ENCODE measurements around the gene APOBEC3G. TPM values are rescaled to one million over a fixed set of nuclear protein-coding genes. Genes with fewer than 3 reads are reported as not detected.

APOBEC3G gene
- total RNA-seq, 4 donors from 2014 or later, result 0.45 to 5.2 (median 1.5) TPM

- Histone ChIP-seq H3K4me1 (no peaks in the 10 kb centered on the region), H3K36me3 (no peaks in the 10 kb centered on the region), H3K27me3 (peaks cover 3% of the 10 kb centered on the region), H3K4me3 (no peak overlapping the region), H3K9me3 (no peaks in the 10 kb centered on the region), H3K27ac (no peak overlapping the region)
- no peak for DNase-seq (ENCODE audit: low spot score in 2 of 2)
- 88% methylated on average over 9 of the region's 9 CpGs for WGBS
- TF ChIP-seq CTCF (IDR thresholded peaks at IDR 0.05) (no peak), POLR2AphosphoS5 (IDR thresholded peaks at IDR 0.05) (no peak), POLR2A (IDR thresholded peaks at IDR 0.05) (no peak), EP300 (IDR thresholded peaks at IDR 0.05) (no peak)
These were observed 32.3 kb downstream of the APOBEC3G start for GRCh38 chr22:39109361-39109760.

GRCh38 chr22:39110631-39111561 lies 33.8 kb downstream of the APOBEC3G start:
- no peak overlapping the region for H3K27ac ChIP-seq
- WGBS, result 69% methylated on average over 15 of the region's 15 CpGs
- H3K36me3 ChIP-seq, result no peaks in the 10 kb centered on the region
- no peaks in the 10 kb centered on the region for H3K9me3 ChIP-seq
- no peak for DNase-seq (ENCODE audit: low spot score in 2 of 2)
- H3K4me1 ChIP-seq, result no peaks in the 10 kb centered on the region
- TF ChIP-seq CTCF (IDR thresholded peaks at IDR 0.05) (no peak), EP300 (IDR thresholded peaks at IDR 0.05) (no peak), POLR2A (IDR thresholded peaks at IDR 0.05) (no peak), POLR2AphosphoS5 (IDR thresholded peaks at IDR 0.05) (no peak)
- no peak overlapping the region for H3K4me3 ChIP-seq
- H3K27me3 ChIP-seq, result peaks cover 3% of the 10 kb centered on the region

- TF ChIP-seq POLR2AphosphoS5 (IDR thresholded peaks at IDR 0.05) (no peak), EP300 (IDR thresholded peaks at IDR 0.05) (no peak), POLR2A (IDR thresholded peaks at IDR 0.05) (no peak), CTCF (IDR thresholded peaks at IDR 0.05) (no peak)
- WGBS, result 66% methylated on average over 6 of the region's 6 CpGs
- Histone ChIP-seq H3K4me1 (no peaks in the 10 kb centered on the region), H3K9me3 (no peaks in the 10 kb centered on the region), H3K36me3 (no peaks in the 10 kb centered on the region), H3K27ac (no peak overlapping the region), H3K27me3 (peaks cover 3% of the 10 kb centered on the region), H3K4me3 (no peak overlapping the region)
- DNase-seq (ENCODE audit: low spot score in 2 of 2), result no peak
These were observed 37.0 kb downstream of the APOBEC3G start for GRCh38 chr22:39114112-39114511.

GRCh38 chr22:39115570-39115969 lies 38.5 kb downstream of the APOBEC3G start:
- Histone ChIP-seq H3K27ac (no peak overlapping the region), H3K4me3 (no peak overlapping the region), H3K9me3 (no peaks in the 10 kb centered on the region), H3K4me1 (no peaks in the 10 kb centered on the region), H3K36me3 (no peaks in the 10 kb centered on the region), H3K27me3 (peaks cover 3% of the 10 kb centered on the region)
- TF ChIP-seq POLR2A (IDR thresholded peaks at IDR 0.05), result no peak
- no peak for TF ChIP-seq POLR2AphosphoS5 (IDR thresholded peaks at IDR 0.05)
- TF ChIP-seq EP300 (IDR thresholded peaks at IDR 0.05), result no peak
- TF ChIP-seq CTCF (IDR thresholded peaks at IDR 0.05), result no peak
- DNase-seq (ENCODE audit: low spot score in 2 of 2), result no peak
- 80% methylated on average over 2 of the region's 2 CpGs for WGBS

GRCh38 chr22:39115977-39116621 lies 39.0 kb downstream of the APOBEC3G start:
- peaks cover 3% of the 10 kb centered on the region for H3K27me3 ChIP-seq
- H3K4me1 ChIP-seq, result no peaks in the 10 kb centered on the region
- no peak overlapping the region for H3K27ac ChIP-seq
- DNase-seq (ENCODE audit: low spot score in 2 of 2), result no peak
- 86% methylated on average over 9 of the region's 9 CpGs for WGBS
- no peaks in the 10 kb centered on the region for H3K36me3 ChIP-seq
- TF ChIP-seq POLR2AphosphoS5 (IDR thresholded peaks at IDR 0.05) (no peak), POLR2A (IDR thresholded peaks at IDR 0.05) (no peak), CTCF (IDR thresholded peaks at IDR 0.05) (no peak)
- H3K4me3 ChIP-seq, result no peak overlapping the region
- H3K9me3 ChIP-seq, result no peaks in the 10 kb centered on the region

Data from suprapubic skin (tissue), 4 donors.